ENCODE measurements around the gene VPS13D. TPM values are rescaled to one million over a fixed set of nuclear protein-coding genes. Genes with fewer than 3 reads are reported as not detected.

Gene VPS13D
- total RNA-seq, 4 donors from 2014 or later = 88.3 to 123 (median 113) TPM

DNA sequence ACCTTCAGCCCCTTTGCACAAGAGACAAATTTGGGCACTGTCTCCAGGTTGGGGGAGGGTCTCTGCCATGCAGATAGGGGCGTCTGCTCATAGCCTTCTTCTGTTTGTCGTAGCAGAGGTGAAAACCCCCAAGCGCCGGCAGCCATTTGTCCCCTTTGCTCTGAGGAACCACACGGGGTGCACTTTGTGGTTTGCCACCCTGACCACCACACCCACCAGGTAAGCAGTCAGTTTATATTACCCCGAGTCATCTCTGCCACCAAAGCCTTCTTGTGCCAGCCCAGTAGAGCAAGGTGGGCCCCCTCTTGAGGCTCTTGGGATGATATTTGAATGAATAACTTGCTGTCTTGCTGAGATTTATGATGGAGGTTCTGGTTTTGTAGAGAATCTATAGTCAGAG, 111.8 kb downstream of the VPS13D start:
- no peak for TF ChIP-seq CTCF (IDR thresholded peaks at IDR 0.05)
- TF ChIP-seq POLR2A (IDR thresholded peaks at IDR 0.05) = no peak
- Histone ChIP-seq H3K36me3 (peaks cover 0 to 53% (median 0%) of the 10 kb centered on the region in 3 donors), H3K4me3 (no peak overlapping the region), H3K9me3 (no peaks in the 10 kb centered on the region), H3K4me1 (peaks cover 0 to 24% (median 10%) of the 10 kb centered on the region in 4 donors), H3K27ac (no peak overlapping the region), H3K27me3 (no peaks in the 10 kb centered on the region)
- no peak for DNase-seq

DNA sequence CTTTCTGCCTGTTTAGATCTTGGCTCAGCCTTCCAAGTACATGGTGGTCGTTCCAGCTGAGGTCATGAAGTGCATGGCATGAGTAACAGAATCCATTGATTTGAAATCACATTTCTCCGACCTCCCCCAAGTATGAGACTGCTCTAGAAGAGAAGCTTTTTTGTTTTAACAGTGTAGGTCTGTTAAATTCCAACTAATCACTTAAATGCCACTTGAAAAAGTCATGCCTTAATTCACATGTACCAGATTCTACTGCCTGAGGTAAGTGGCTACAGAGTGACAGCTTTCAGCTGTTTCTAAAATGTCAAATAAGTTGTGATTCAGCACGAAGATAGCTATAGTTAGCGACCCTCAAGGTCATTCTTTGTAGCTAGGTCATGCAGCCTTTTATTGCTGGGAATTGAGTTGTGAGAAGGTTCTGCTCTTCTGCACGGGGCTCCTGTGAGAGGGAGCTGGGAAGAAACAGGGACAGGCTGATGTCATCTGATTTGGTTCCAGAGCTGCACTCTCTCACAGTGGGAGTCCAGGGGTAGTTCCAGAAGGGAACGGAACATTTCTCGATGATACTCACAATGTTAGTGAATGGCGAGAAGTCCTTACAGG, 112.7 kb downstream of the VPS13D start:
- no peaks in the 10 kb centered on the region for H3K27me3 ChIP-seq
- no peak overlapping the region for H3K27ac ChIP-seq
- no peak for DNase-seq
- TF ChIP-seq POLR2A (IDR thresholded peaks at IDR 0.05) (no peak), CTCF (IDR thresholded peaks at IDR 0.05) (no peak)
- H3K4me1 ChIP-seq = peaks cover 0 to 24% (median 10%) of the 10 kb centered on the region in 4 donors
- H3K4me3 ChIP-seq = no peak overlapping the region
- peaks cover 0 to 46% (median 0%) of the 10 kb centered on the region in 3 donors for H3K36me3 ChIP-seq
- no peaks in the 10 kb centered on the region for H3K9me3 ChIP-seq

GRCh38 chr1:12343823-12344487, 114.1 kb downstream of the VPS13D start:
- no peaks in the 10 kb centered on the region for H3K9me3 ChIP-seq
- H3K36me3 ChIP-seq = peaks cover 0 to 44% (median 0%) of the 10 kb centered on the region in 3 donors
- TF ChIP-seq POLR2A (IDR thresholded peaks at IDR 0.05) (no peak), CTCF (IDR thresholded peaks at IDR 0.05) (no peak)
- peaks cover 0 to 24% (median 10%) of the 10 kb centered on the region in 4 donors for H3K4me1 ChIP-seq
- H3K27me3 ChIP-seq = no peaks in the 10 kb centered on the region
- DNase-seq = no peak
- H3K27ac ChIP-seq = peak overlapping the region in 3 of 4 donors; percentile 25 to 72 (median 42)
- H3K4me3 ChIP-seq = no peak overlapping the region

GRCh38 chr1:12344596-12345349, 114.9 kb downstream of the VPS13D start:
- H3K36me3 ChIP-seq = peaks cover 0 to 52% (median 0%) of the 10 kb centered on the region in 3 donors
- DNase-seq = peak in 1 of 3 donors; percentile 51
- H3K27ac ChIP-seq = peak overlapping the region; percentile 37 to 72 (median 51)
- TF ChIP-seq POLR2A (IDR thresholded peaks at IDR 0.05) = no peak
- no peak for TF ChIP-seq CTCF (IDR thresholded peaks at IDR 0.05)
- no peaks in the 10 kb centered on the region for H3K9me3 ChIP-seq
- peaks cover 0 to 20% (median 8%) of the 10 kb centered on the region in 4 donors for H3K4me1 ChIP-seq
- no peak overlapping the region for H3K4me3 ChIP-seq
- no peaks in the 10 kb centered on the region for H3K27me3 ChIP-seq

- peak in 2 of 3 donors; percentile 44 to 68 for DNase-seq
- Histone ChIP-seq H3K9me3 (no peaks in the 10 kb centered on the region), H3K4me1 (peaks cover 0 to 20% (median 7%) of the 10 kb centered on the region in 4 donors)
Observed at GRCh38 chr1:12345350-12346217, 115.8 kb downstream of the VPS13D start.

More at GRCh38 chr1:12345350-12346217, 115.8 kb downstream of the VPS13D start:
- TF ChIP-seq CTCF (IDR thresholded peaks at IDR 0.05) (no peak), POLR2A (IDR thresholded peaks at IDR 0.05) (no peak)
- no peaks in the 10 kb centered on the region for H3K27me3 ChIP-seq
- peaks cover 0 to 58% (median 0%) of the 10 kb centered on the region in 3 donors for H3K36me3 ChIP-seq
- no peak overlapping the region for H3K4me3 ChIP-seq
- H3K27ac ChIP-seq = peak overlapping the region; percentile 37 to 72 (median 51)

Data from Peyer's patch (tissue), 4 donors.